Left ventricle myocardium inferior (tissue), 1 donor: ENCODE results near the gene CHADL. TPM values are rescaled to one million over a fixed set of nuclear protein-coding genes. Genes with fewer than 3 reads are reported as not detected.
A peak's percentile ranks its signal among the peaks of the same experiment; 100 is the strongest.
"Not testable (repeated sequence)": the region's sequence is repeated elsewhere in the genome, so short reads cannot be mapped to it uniquely, and the experiment has no call there.

Source experiments
- DNase-seq: peaks from one replicate; pipeline ENCODE4 v3.0.0-alpha.2; 2020
- H3K27ac ChIP-seq: fragments of 200-600 bp; replicated peaks from 2 replicates; pipeline ENCODE4 v1.8.0; 2021
- H3K27me3 ChIP-seq: fragments of 200-600 bp; 2 replicates; pipeline ENCODE4 v1.8.0; 2021; ENCODE audit warnings: low read depth
- H3K36me3 ChIP-seq: fragments of 200-600 bp; 2 replicates; pipeline ENCODE4 v1.8.0; 2021
- H3K4me1 ChIP-seq: fragments of 200-600 bp; 2 replicates; pipeline ENCODE4 v1.8.0; 2021
- H3K4me3 ChIP-seq: fragments of 200-600 bp; 2 replicates; pipeline ENCODE4 v1.8.0; 2021; ENCODE audit warnings: mild to moderate bottlenecking, moderate library complexity
- H3K9me3 ChIP-seq: fragments of 200-600 bp; replicated peaks from 2 replicates; pipeline ENCODE4 v1.8.0; 2021
- CTCF ChIP-seq: fragments of 200-600 bp; IDR thresholded peaks from 2 replicates; pipeline ENCODE4 v1.8.0; 2021; ENCODE audit warnings: antibody characterized with exemption, mild to moderate bottlenecking, borderline replicate concordance
- intact Hi-C: fragments of 100-400 bp; cut with micrococcal nuclease; formaldehyde crosslinking; loops from one replicate; pipeline ENCODE4 v1.11.0; 2022
- total RNA-seq: library from RNA; stranded (reverse); fragmentation: NEBNext Ultra II Directional; extraction: Animal tissue kit (Norgen Biotek cat#: 25700); gene quantifications from one replicate; pipeline ENCODE4 v1.2.1, GENCODE V29; 2021
- donor health status: DM: no; HTN: yes; CAD: no; lungs with severe emphysema.

CHADL gene
- total RNA-seq, 1 donor from 2014 or later = 10.3 TPM

- DNase-seq = no peak
- no peaks in the 10 kb centered on the region for H3K9me3 ChIP-seq
- peaks cover 31% of the 10 kb centered on the region for H3K4me1 ChIP-seq
- H3K27me3 ChIP-seq = no peaks in the 10 kb centered on the region
- intact Hi-C loops = no loop called here
- H3K4me3 ChIP-seq = no peak overlapping the region
- no peak overlapping the region for H3K27ac ChIP-seq
- TF ChIP-seq CTCF = no peak
- H3K36me3 ChIP-seq = peaks cover 86% of the 10 kb centered on the region
Measured at GRCh38 chr22:41263704-41264103, 23.0 kb upstream of the CHADL start.

DNA sequence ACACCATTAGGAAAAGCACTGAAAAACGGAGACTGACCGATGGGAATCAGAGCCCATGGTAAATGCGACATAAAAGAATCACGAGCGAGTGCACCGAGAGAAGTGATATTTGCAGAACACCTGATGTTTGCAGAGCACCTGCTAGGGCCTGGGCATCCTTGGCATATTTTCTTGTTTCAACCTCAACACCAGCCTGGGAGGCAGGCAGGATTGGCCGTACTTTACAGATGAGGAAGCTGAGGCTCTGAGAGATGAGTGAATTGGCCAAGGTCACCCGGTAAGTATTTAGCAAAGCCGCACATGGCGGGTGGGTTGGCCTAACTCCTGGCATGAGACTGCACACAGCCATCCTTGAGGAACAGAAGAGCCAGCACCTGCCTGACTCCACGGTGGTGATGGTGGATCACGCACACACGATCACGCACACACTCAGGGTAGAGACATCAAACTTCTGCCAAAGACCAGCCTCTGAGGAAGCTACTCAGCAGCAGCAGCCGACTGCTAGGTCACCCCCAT, 21.6 kb upstream of the CHADL start:
- intact Hi-C loops = no loop called here

DNA sequence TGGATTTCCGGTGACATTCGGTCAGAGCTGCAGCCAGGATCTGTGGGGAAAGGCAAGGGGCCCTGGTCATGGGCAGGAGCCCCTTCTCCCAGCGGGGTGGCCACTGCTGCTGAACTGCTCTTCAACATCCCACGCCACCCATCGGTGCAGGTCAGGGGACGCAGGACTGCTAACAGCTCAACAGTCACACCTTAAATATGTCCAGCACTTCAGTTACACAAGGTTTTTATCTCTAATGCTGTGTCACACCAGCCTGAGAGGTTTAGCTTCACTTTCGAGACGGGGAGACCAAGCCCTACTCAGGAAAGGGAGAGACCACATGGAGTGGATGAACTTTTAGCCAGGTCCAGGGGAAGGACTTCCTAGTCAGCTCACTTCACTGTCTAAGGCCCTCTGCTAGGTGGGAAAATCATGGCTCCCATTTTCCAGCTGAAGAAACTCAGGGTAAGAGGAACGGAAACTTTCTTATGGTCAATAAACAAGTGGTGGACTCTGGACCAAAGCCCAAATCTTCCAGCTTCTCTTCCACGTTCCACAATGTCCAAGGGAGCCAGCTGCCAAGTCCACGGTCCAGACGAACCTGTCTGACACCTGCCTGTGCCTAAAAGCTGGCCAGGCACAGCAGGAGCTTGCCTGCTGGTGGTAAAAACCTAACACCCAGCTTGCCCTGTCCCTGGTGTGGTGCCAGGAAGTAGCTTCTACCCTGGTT, 21.0 kb upstream of the CHADL start:
- no peaks in the 10 kb centered on the region for H3K27me3 ChIP-seq
- DNase-seq = peak; percentile 52
- peaks cover 84% of the 10 kb centered on the region for H3K36me3 ChIP-seq
- intact Hi-C loops = no loop called here
- peak overlapping the region; percentile 94 for H3K27ac ChIP-seq
- H3K9me3 ChIP-seq = no peaks in the 10 kb centered on the region
- peaks cover 47% of the 10 kb centered on the region for H3K4me1 ChIP-seq
- TF ChIP-seq CTCF = peak; percentile 32
- H3K4me3 ChIP-seq = peak overlapping the region; percentile 8

More for the DNA sequence above, 21.6 kb upstream of the CHADL start:
- H3K4me3 ChIP-seq = no peak overlapping the region
- no peak for DNase-seq
- no peaks in the 10 kb centered on the region for H3K9me3 ChIP-seq
- H3K4me1 ChIP-seq = peaks cover 40% of the 10 kb centered on the region
- peak overlapping the region; percentile 94 for H3K27ac ChIP-seq
- no peaks in the 10 kb centered on the region for H3K27me3 ChIP-seq
- no peak for TF ChIP-seq CTCF
- peaks cover 86% of the 10 kb centered on the region for H3K36me3 ChIP-seq

DNA sequence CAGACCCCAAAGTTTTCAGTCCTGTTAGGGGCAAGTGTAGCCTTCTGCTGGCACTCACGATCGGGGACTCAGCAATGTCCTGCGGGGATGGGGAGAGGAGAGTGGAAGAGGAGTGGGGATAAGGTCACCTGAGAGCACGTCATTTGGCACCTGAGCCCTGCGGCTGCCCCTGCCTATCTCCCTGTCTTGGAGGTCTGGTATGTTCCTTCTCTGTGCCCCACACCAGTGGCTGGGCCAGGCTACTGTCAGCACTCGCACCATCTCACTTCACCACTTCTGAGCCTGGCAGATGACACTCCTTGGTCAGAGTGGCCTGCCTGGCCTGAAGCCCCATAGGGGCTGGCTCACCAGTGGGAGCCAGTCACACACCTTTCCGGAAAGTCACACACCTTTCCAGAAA, 20.1 kb upstream of the CHADL start:
- no peak for TF ChIP-seq CTCF
- Histone ChIP-seq H3K36me3 (peaks cover 86% of the 10 kb centered on the region), H3K4me3 (no peak overlapping the region), H3K9me3 (no peaks in the 10 kb centered on the region), H3K27me3 (no peaks in the 10 kb centered on the region), H3K4me1 (peaks cover 49% of the 10 kb centered on the region), H3K27ac (peak overlapping the region; percentile 94)
- DNase-seq = peak; percentile 82
- intact Hi-C loops = no loop called here

DNA sequence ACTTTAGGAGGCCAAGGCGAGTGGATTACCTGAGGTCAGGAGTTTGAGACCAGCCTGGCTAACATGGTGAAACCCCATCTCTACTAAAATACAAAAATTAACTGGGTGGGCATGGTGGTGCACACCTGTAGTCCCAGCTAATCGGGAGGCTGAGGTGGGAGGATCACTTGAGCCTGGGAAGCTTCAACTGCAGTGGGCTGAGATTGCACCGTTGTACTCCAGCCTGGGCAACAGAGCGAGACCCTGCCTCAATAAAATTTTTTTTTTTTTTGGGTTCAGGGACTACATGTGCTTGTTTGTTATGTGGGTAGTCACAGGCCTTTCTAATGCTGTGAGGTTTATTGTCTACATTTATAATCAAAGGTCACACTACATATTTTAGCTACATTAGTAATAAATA, 19.0 kb upstream of the CHADL start:
- H3K4me3 ChIP-seq, intact Hi-C loops, DNase-seq, H3K27me3 ChIP-seq, H3K9me3 ChIP-seq: not testable (repeated sequence)
- Histone ChIP-seq H3K4me1 (peaks cover 49% of the 10 kb centered on the region), H3K27ac (peak overlapping the region; percentile 94), H3K36me3 (peaks cover 88% of the 10 kb centered on the region)

GRCh38 chr22:41257696-41258095, 17.0 kb upstream of the CHADL start:
- Histone ChIP-seq H3K4me1 (peaks cover 33% of the 10 kb centered on the region), H3K9me3 (no peaks in the 10 kb centered on the region), H3K4me3 (no peak overlapping the region), H3K27me3 (no peaks in the 10 kb centered on the region), H3K36me3 (peaks cover 87% of the 10 kb centered on the region), H3K27ac (peak overlapping the region; percentile 36)
- no peak for TF ChIP-seq CTCF
- no peak for DNase-seq
- intact Hi-C loops = no loop called here
